ENCODE data around the gene ZNF615. TPM values are rescaled to one million over a fixed set of nuclear protein-coding genes. Genes with fewer than 3 reads are reported as not detected.
"Not testable (repeated sequence)": the region's sequence is repeated elsewhere in the genome, so short reads cannot be mapped to it uniquely, and the experiment has no call there.

The ZNF615 gene
- total RNA-seq, 3 donors from 2014 or later (not counting 1 experiment from before 2014, with no cell fraction given): 15.4 to 26.3 (median 19.9) TPM

DNA sequence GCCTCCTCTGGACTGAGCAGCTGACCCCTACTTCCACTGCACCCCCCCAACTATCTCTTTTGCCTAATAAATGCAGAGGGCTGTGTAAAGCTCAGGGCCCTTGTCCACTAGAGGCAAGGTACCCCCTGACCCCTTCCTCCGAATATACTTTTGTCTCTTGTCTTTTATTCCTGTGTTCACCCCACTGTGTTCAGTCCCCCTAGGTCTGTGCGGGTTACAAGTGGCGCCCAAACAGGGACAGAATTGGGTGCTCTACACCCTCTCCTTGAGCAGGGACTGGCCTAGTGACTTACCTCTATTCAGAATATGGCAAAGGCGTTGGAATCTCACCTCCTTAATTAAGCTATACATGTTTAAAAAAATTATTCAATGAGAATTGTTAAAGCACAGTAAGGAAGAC is 36.4 kb downstream of the ZNF615 start:
- Mint-ChIP-seq H3K27me3 (ENCODE audit: low read depth in 2 of 2) (no peaks in the 10 kb centered on the region), H3K9me3 (peaks cover 16 to 35% of the 10 kb centered on the region in 2 donors), H3K4me3 (no peak overlapping the region), H3K27ac (no peak overlapping the region), H3K36me3 (peaks cover 72% of the 10 kb centered on the region), H3K4me1 (peaks cover 0 to 6% of the 10 kb centered on the region in 2 donors)
- TF ChIP-seq, protein P1, sequence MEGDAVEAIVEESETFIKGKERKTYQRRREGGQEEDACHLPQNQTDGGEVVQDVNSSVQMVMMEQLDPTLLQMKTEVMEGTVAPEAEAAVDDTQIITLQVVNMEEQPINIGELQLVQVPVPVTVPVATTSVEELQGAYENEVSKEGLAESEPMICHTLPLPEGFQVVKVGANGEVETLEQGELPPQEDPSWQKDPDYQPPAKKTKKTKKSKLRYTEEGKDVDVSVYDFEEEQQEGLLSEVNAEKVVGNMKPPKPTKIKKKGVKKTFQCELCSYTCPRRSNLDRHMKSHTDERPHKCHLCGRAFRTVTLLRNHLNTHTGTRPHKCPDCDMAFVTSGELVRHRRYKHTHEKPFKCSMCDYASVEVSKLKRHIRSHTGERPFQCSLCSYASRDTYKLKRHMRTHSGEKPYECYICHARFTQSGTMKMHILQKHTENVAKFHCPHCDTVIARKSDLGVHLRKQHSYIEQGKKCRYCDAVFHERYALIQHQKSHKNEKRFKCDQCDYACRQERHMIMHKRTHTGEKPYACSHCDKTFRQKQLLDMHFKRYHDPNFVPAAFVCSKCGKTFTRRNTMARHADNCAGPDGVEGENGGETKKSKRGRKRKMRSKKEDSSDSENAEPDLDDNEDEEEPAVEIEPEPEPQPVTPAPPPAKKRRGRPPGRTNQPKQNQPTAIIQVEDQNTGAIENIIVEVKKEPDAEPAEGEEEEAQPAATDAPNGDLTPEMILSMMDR (IDR thresholded peaks at IDR 0.05): no peak
- WGBS (ENCODE audit: insufficient coverage): 99% methylated on average over 3 of the region's 4 CpGs
- no peak for ATAC-seq
- peaks cover 83% of the 10 kb centered on the region for H3K9me3 ChIP-seq (ENCODE audit: control insufficient read depth, insufficient read depth, low read length)
- DNase-seq: peak in 1 of 2 donors; percentile 50
- H3K36me3 ChIP-seq (ENCODE audit: control insufficient read depth, insufficient read depth, low read length): peaks cover 74% of the 10 kb centered on the region
- H3K4me3 ChIP-seq (ENCODE audit: low read length): no peak overlapping the region
- no peaks in the 10 kb centered on the region for H3K27me3 ChIP-seq (ENCODE audit: control insufficient read depth, insufficient read depth, low read length)
- H3K4me1 ChIP-seq (ENCODE audit: control insufficient read depth, insufficient read depth, low read length): no peaks in the 10 kb centered on the region
- intact Hi-C loops (cut with micrococcal nuclease): no loop called here
- no peak overlapping the region for H3K27ac ChIP-seq (ENCODE audit: low read length)

DNA sequence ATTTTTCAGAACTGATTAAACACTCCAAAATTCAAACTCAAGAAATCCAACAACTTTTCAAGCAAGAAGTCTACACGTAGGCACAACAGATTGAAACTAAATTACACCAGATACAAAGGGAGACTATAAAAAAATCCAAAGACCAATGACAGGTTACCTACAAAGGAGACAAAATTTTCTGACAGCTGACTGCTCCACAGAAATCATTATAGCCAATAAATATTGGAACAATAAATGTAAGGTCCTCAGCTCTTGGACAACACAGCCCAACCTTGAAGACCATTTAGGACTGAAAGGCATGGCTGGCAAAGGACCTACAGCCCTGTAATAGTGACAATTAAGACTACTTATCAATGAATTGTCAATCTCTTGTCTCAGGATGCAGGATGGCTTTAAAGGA is 37.3 kb downstream of the ZNF615 start:
- 100% methylated on average over 1 of the region's 1 CpG for WGBS (ENCODE audit: insufficient coverage)
- Histone ChIP-seq H3K27me3 (ENCODE audit: control insufficient read depth, insufficient read depth, low read length) (no peaks in the 10 kb centered on the region), H3K9me3 (ENCODE audit: control insufficient read depth, insufficient read depth, low read length) (peaks cover 83% of the 10 kb centered on the region), H3K36me3 (ENCODE audit: control insufficient read depth, insufficient read depth, low read length) (peaks cover 83% of the 10 kb centered on the region), H3K4me1 (ENCODE audit: control insufficient read depth, insufficient read depth, low read length) (no peaks in the 10 kb centered on the region), H3K4me3 (ENCODE audit: low read length) (no peak overlapping the region), H3K27ac (ENCODE audit: low read length) (no peak overlapping the region)
- Mint-ChIP-seq H3K4me1 (peaks cover 0 to 6% of the 10 kb centered on the region in 2 donors), H3K27me3 (ENCODE audit: low read depth in 2 of 2) (no peaks in the 10 kb centered on the region), H3K4me3 (no peak overlapping the region), H3K9me3 (peaks cover 13 to 30% of the 10 kb centered on the region in 2 donors), H3K27ac (no peak overlapping the region), H3K36me3 (peaks cover 80% of the 10 kb centered on the region)
- ATAC-seq (no peak), DNase-seq (no peak)
- TF ChIP-seq, protein P1 (IDR thresholded peaks at IDR 0.05): no peak
- intact Hi-C loops (cut with micrococcal nuclease): no loop called here

DNA sequence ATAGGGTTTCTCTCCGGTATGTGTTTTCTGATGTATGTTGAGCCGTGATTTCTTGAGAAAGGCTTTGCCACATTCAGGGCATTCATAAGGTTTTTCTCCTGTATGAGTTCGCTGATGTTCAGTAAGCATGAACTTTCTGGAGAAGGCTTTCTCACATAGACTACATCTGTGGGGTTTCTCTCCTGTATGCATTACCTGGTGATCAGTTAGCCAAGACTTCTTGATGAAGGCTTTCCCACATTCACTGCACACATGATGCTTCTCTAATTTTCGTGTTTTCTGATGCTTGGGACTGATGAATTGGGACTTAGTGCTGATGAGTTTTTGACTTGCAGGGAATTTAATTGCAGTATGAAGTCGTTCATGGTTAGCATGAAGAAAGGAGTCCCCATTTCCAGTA is 42.4 kb downstream of the ZNF615 start:
- Histone ChIP-seq H3K9me3 (ENCODE audit: control insufficient read depth, insufficient read depth, low read length) (peaks cover 83% of the 10 kb centered on the region), H3K36me3 (ENCODE audit: control insufficient read depth, insufficient read depth, low read length) (peaks cover 52% of the 10 kb centered on the region), H3K27me3 (ENCODE audit: control insufficient read depth, insufficient read depth, low read length) (no peaks in the 10 kb centered on the region), H3K4me3 (ENCODE audit: low read length) (no peak overlapping the region), H3K27ac (ENCODE audit: low read length) (no peak overlapping the region), H3K4me1 (ENCODE audit: control insufficient read depth, insufficient read depth, low read length) (no peaks in the 10 kb centered on the region)
- no peaks in the 10 kb centered on the region for H3K27me3 Mint-ChIP-seq (ENCODE audit: low read depth in 2 of 2)
- ATAC-seq: no peak
- intact Hi-C loops (cut with micrococcal nuclease): no loop called here
- TF ChIP-seq, protein P1 (IDR thresholded peaks at IDR 0.05): no peak
- peaks cover 74% of the 10 kb centered on the region for H3K36me3 Mint-ChIP-seq
- 98% methylated on average over 5 of the region's 5 CpGs for WGBS (ENCODE audit: insufficient coverage)
- H3K27ac Mint-ChIP-seq: no peak overlapping the region
- no peak for DNase-seq
- H3K4me1 Mint-ChIP-seq: peaks cover 0 to 6% of the 10 kb centered on the region in 2 donors
- H3K9me3 Mint-ChIP-seq: peaks cover 23 to 44% of the 10 kb centered on the region in 2 donors
- H3K4me3 Mint-ChIP-seq: no peak overlapping the region

DNA sequence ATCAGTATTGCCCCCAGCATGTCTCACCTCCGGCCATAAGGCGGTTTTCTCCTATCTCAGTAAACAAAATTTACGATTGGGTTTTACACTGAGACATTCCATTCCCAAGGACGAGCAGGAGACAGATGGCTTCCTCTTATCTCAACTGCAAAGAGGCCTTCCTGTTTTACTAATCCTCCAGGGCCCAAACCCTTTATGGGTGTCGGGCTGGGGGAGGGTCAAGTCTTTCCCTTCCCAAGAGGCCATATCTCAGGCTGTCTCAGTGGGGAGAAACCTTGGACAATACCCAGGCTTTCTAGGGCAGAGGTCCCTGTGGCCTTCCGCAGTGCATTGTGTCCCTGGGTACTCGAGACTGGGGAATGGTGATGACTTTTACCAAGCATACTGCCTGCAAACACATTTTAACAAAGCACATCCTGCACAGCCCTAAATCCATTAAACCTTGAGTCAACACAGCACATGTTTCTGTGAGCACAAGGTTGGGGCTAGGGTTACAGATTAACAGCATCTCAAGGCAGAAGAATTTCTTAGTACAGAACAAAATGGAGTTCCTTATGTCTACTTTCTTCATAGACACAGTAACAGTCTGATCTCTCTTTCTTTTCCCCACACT is 47.3 kb downstream of the ZNF615 start:
- H3K4me3 ChIP-seq (ENCODE audit: low read length); DNase-seq; H3K4me1 ChIP-seq (ENCODE audit: control insufficient read depth, insufficient read depth, low read length); intact Hi-C loops (cut with micrococcal nuclease); H3K27ac Mint-ChIP-seq; H3K27me3 ChIP-seq (ENCODE audit: control insufficient read depth, insufficient read depth, low read length); H3K27me3 Mint-ChIP-seq (ENCODE audit: low read depth in 2 of 2); H3K27ac ChIP-seq (ENCODE audit: low read length); H3K4me3 Mint-ChIP-seq; H3K4me1 Mint-ChIP-seq; ATAC-seq: not testable (repeated sequence)
- Mint-ChIP-seq H3K9me3 (peaks cover 24 to 43% of the 10 kb centered on the region in 2 donors), H3K36me3 (peaks cover 54% of the 10 kb centered on the region)
- H3K9me3 ChIP-seq (ENCODE audit: control insufficient read depth, insufficient read depth, low read length): peaks cover 73% of the 10 kb centered on the region
- H3K36me3 ChIP-seq (ENCODE audit: control insufficient read depth, insufficient read depth, low read length): peaks cover 11% of the 10 kb centered on the region
- WGBS (ENCODE audit: insufficient coverage): 73% methylated on average over 6 of the region's 7 CpGs
